ENCODE results near the gene INPP4A.

Gene INPP4A

GRCh38 chr2:98604547-98604946, 159.9 kb downstream of the INPP4A start:
- no peak for TF ChIP-seq REST (IDR thresholded peaks at IDR 0.05; ENCODE audit: insufficient replicate concordance, low read depth)
- no peak for TF ChIP-seq POLR2AphosphoS5 (IDR thresholded peaks at IDR 0.05; ENCODE audit: low read depth)
- TF ChIP-seq GABPA (IDR thresholded peaks at IDR 0.05; ENCODE audit: low read depth) = no peak
- no peak for TF ChIP-seq SPI1 (IDR thresholded peaks at IDR 0.05; ENCODE audit: borderline replicate concordance, low read depth)
- Histone ChIP-seq H3K27ac (replicated peaks) (no peak overlapping the region), H3K4me3 (replicated peaks; ENCODE audit: insufficient read depth, low read length) (no peak overlapping the region), H3K27me3 (ENCODE audit: insufficient read depth, poor library complexity, severe bottlenecking) (no peaks in the 10 kb centered on the region)
- DNase-seq (ENCODE audit: low read depth in 1 of 2, low spot score in 1 of 2) = no peak

GRCh38 chr2:98605076-98605475, 160.4 kb downstream of the INPP4A start:
- TF ChIP-seq GABPA (IDR thresholded peaks at IDR 0.05; ENCODE audit: low read depth) (no peak), SPI1 (IDR thresholded peaks at IDR 0.05; ENCODE audit: borderline replicate concordance, low read depth) (no peak), POLR2AphosphoS5 (IDR thresholded peaks at IDR 0.05; ENCODE audit: low read depth) (no peak), CTCF (IDR thresholded peaks at IDR 0.05; ENCODE audit: insufficient read depth, low read length) (no peak), REST (IDR thresholded peaks at IDR 0.05; ENCODE audit: insufficient replicate concordance, low read depth) (no peak)
- Histone ChIP-seq H3K27me3 (ENCODE audit: insufficient read depth, poor library complexity, severe bottlenecking) (no peaks in the 10 kb centered on the region), H3K27ac (replicated peaks) (no peak overlapping the region)

GRCh38 chr2:98606431-98606830, 161.8 kb downstream of the INPP4A start:
- DNase-seq (ENCODE audit: low read depth in 1 of 2, low spot score in 1 of 2) = no peak
- Histone ChIP-seq H3K27ac (replicated peaks) (no peak overlapping the region), H3K27me3 (ENCODE audit: insufficient read depth, poor library complexity, severe bottlenecking) (no peaks in the 10 kb centered on the region), H3K4me3 (replicated peaks; ENCODE audit: insufficient read depth, low read length) (no peak overlapping the region)
- TF ChIP-seq REST (IDR thresholded peaks at IDR 0.05; ENCODE audit: insufficient replicate concordance, low read depth) (no peak), POLR2AphosphoS5 (IDR thresholded peaks at IDR 0.05; ENCODE audit: low read depth) (no peak)

More at GRCh38 chr2:98605076-98605475, 160.4 kb downstream of the INPP4A start:
- H3K4me3 ChIP-seq (replicated peaks; ENCODE audit: insufficient read depth, low read length) = no peak overlapping the region
- no peak for DNase-seq (ENCODE audit: low read depth in 1 of 2, low spot score in 1 of 2)

GRCh38 chr2:98607104-98607503, 162.4 kb downstream of the INPP4A start:
- Histone ChIP-seq H3K4me3 (replicated peaks; ENCODE audit: insufficient read depth, low read length) (peak overlapping the region; percentile 92), H3K27me3 (ENCODE audit: insufficient read depth, poor library complexity, severe bottlenecking) (no peaks in the 10 kb centered on the region), H3K27ac (replicated peaks) (peak overlapping the region; percentile 93)
- DNase-seq (ENCODE audit: low read depth in 1 of 2, low spot score in 1 of 2) = peak in 1 of 2 experiments; percentile 40
- no peak for TF ChIP-seq SPI1 (IDR thresholded peaks at IDR 0.05; ENCODE audit: borderline replicate concordance, low read depth)
- no peak for TF ChIP-seq POLR2AphosphoS5 (IDR thresholded peaks at IDR 0.05; ENCODE audit: low read depth)
- no peak for TF ChIP-seq CTCF (IDR thresholded peaks at IDR 0.05; ENCODE audit: insufficient read depth, low read length)
- no peak for TF ChIP-seq GABPA (IDR thresholded peaks at IDR 0.05; ENCODE audit: low read depth)
- TF ChIP-seq REST (IDR thresholded peaks at IDR 0.05; ENCODE audit: insufficient replicate concordance, low read depth) = no peak

Data from HL-60 (cell line).